ENCODE results near the gene NRG3. TPM values are rescaled to one million over a fixed set of nuclear protein-coding genes. Genes with fewer than 3 reads are reported as not detected.

Gene NRG3
- total RNA-seq, 1 experiment from 2014 or later: 0.08 TPM

- in situ Hi-C loops (cut with HindIII; ENCODE audit: low pct_unique_long_range_greater_than_20kb, low sequenced_read_pairs) (no loop called here), intact Hi-C loops (cut with micrococcal nuclease; ENCODE audit: unreplicated experiment) (no loop called here)
- no peak overlapping the region for H3K4me3 ChIP-seq (ENCODE audit: low read depth in 2 of 2, low read length in 2 of 2)
- no peaks in the 10 kb centered on the region for H3K4me1 ChIP-seq (ENCODE audit: control insufficient read depth, insufficient read depth, low read length)
- CTCF ChIA-PET: no interaction called here
- no peak for ATAC-seq
- H3K27ac ChIP-seq (ENCODE audit: low read length): no peak overlapping the region
- DNase-seq (ENCODE audit: low read depth, low spot score): no peak
- TF ChIP-seq, protein P1, sequence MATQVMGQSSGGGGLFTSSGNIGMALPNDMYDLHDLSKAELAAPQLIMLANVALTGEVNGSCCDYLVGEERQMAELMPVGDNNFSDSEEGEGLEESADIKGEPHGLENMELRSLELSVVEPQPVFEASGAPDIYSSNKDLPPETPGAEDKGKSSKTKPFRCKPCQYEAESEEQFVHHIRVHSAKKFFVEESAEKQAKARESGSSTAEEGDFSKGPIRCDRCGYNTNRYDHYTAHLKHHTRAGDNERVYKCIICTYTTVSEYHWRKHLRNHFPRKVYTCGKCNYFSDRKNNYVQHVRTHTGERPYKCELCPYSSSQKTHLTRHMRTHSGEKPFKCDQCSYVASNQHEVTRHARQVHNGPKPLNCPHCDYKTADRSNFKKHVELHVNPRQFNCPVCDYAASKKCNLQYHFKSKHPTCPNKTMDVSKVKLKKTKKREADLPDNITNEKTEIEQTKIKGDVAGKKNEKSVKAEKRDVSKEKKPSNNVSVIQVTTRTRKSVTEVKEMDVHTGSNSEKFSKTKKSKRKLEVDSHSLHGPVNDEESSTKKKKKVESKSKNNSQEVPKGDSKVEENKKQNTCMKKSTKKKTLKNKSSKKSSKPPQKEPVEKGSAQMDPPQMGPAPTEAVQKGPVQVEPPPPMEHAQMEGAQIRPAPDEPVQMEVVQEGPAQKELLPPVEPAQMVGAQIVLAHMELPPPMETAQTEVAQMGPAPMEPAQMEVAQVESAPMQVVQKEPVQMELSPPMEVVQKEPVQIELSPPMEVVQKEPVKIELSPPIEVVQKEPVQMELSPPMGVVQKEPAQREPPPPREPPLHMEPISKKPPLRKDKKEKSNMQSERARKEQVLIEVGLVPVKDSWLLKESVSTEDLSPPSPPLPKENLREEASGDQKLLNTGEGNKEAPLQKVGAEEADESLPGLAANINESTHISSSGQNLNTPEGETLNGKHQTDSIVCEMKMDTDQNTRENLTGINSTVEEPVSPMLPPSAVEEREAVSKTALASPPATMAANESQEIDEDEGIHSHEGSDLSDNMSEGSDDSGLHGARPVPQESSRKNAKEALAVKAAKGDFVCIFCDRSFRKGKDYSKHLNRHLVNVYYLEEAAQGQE (IDR thresholded peaks at IDR 0.05; ENCODE audit: insufficient read depth in 1 of 2, low read depth in 2 of 2, low read length in 1 of 2): no peak
- TF ChIP-seq CTCF (IDR thresholded peaks at IDR 0.05): no peak
- no peak for TF ChIP-seq POLR2AphosphoS5 (IDR thresholded peaks at IDR 0.05; ENCODE audit: low read depth, low read length)
- TF ChIP-seq SIN3A (IDR thresholded peaks at IDR 0.05; ENCODE audit: borderline replicate concordance, insufficient read depth, low read depth, low read length): no peak
- no peak for TF ChIP-seq TCF7L2 (IDR thresholded peaks at IDR 0.05; ENCODE audit: low read depth, low read length)
- no peaks in the 10 kb centered on the region for H3K27me3 ChIP-seq (ENCODE audit: control insufficient read depth, insufficient read depth, low read length)
- POLR2A ChIA-PET: no interaction called here
- no peaks in the 10 kb centered on the region for H3K36me3 ChIP-seq (ENCODE audit: control insufficient read depth, insufficient read depth, low read length)
- BruUV-seq (replicated peaks): no TSS peak
- no peaks in the 10 kb centered on the region for H3K9me3 ChIP-seq (ENCODE audit: control insufficient read depth, insufficient read depth, low read depth, low read length)
Observed at GRCh38 chr10:81914736-81915503, 39.9 kb downstream of the NRG3 start.

- ChIA-PET CTCF (no interaction called here), POLR2A (no interaction called here)
- Histone ChIP-seq H3K9me3 (ENCODE audit: control insufficient read depth, insufficient read depth, low read depth, low read length) (no peaks in the 10 kb centered on the region), H3K27ac (ENCODE audit: low read length) (no peak overlapping the region), H3K36me3 (ENCODE audit: control insufficient read depth, insufficient read depth, low read length) (no peaks in the 10 kb centered on the region), H3K27me3 (ENCODE audit: control insufficient read depth, insufficient read depth, low read length) (no peaks in the 10 kb centered on the region), H3K4me1 (ENCODE audit: control insufficient read depth, insufficient read depth, low read length) (no peaks in the 10 kb centered on the region), H3K4me3 (ENCODE audit: low read depth in 2 of 2, low read length in 2 of 2) (no peak overlapping the region)
- DNase-seq (ENCODE audit: low read depth, low spot score) (no peak), ATAC-seq (no peak)
- in situ Hi-C loops (cut with HindIII; ENCODE audit: low pct_unique_long_range_greater_than_20kb, low sequenced_read_pairs): no loop called here
- TF ChIP-seq CTCF (IDR thresholded peaks at IDR 0.05) (no peak), SIN3A (IDR thresholded peaks at IDR 0.05; ENCODE audit: borderline replicate concordance, insufficient read depth, low read depth, low read length) (no peak), TCF7L2 (IDR thresholded peaks at IDR 0.05; ENCODE audit: low read depth, low read length) (no peak), POLR2AphosphoS5 (IDR thresholded peaks at IDR 0.05; ENCODE audit: low read depth, low read length) (no peak)
- intact Hi-C loops (cut with micrococcal nuclease; ENCODE audit: unreplicated experiment): no loop called here
- no TSS peak for BruUV-seq (replicated peaks)
Observed at GRCh38 chr10:81915504-81915897, 40.5 kb downstream of the NRG3 start.

Measured in Panc1 (cell line).